K562 (cell line): ENCODE results near the gene ADRB2. TPM values are rescaled to one million over a fixed set of nuclear protein-coding genes. Genes with fewer than 3 reads are reported as not detected.

Experiments used
- ATAC-seq: fragments of 200-7000 bp; cut with Tn5 transposase; 3 replicates; pipeline ENCODE4 v1.9.1; 2020; ENCODE audit warnings: moderate library complexity
- BruUV-seq: library from RNA; stranded (reverse); fragments of 400-500 nt; replicated peaks from 2 replicates; lab custom pipeline; 2021; lab: Mats Ljungman, UMichigan
- CTCF ChIA-PET: fragments of 300-600 bp; formaldehyde crosslinking; extraction: SDS; loops from one replicate; lab custom pipeline; 2021; ENCODE audit warnings: low intra/inter-chr PET ratio; lab: Yijun Ruan, JAX
- POLR2A ChIA-PET: fragments of 300-600, 350-650 bp; sonication (Branson Sonifier 250); formaldehyde crosslinking; extraction: SDS; loops from one replicate; lab custom pipeline; 2021; ENCODE audit warnings: antibody characterized with exemption, inconsistent platforms; lab: Yijun Ruan, JAX
- DNase-seq, 4 experiments: peaks; one replicate each; pipeline versions ENCODE4 v3.0.0 to v3.0.0-alpha.2; 2011 to 2018; ENCODE audit warnings: low spot score in 3 of 4, mixed read lengths in 3 of 4; ENCODE audit errors: extremely low read depth in 1 of 4
- FAIRE-seq: peaks from 2 replicates; lab custom pipeline; 2011; peaks lifted over from hg19 to GRCh38; lab: Jason Lieb, UNC
- H2AFZ ChIP-seq: 2 replicates; pipeline ENCODE4 v1.6.0; 2011; ENCODE audit warnings: low read depth, low read length, control low read depth, inconsistent platforms
- H3K27ac ChIP-seq: fragments of 200-600 bp; 3 replicates; pipeline ENCODE4 v1.8.0; 2011; ENCODE audit warnings: low read depth, mild to moderate bottlenecking, control low read depth, inconsistent platforms, low read length, moderate library complexity, mixed read lengths; ENCODE audit errors: extremely low read depth
- H3K27me3 ChIP-seq, 2 experiments: fragments of 300-600 bp in 1 of 2; 2 replicates in 1 of 2; 3 replicates in 1 of 2; pipeline versions ENCODE4 v1.6.0 to v1.8.0; 2011; ENCODE audit warnings: inconsistent platforms in 2 of 2, low read length in 2 of 2, mild to moderate bottlenecking in 1 of 2, mixed read lengths in 1 of 2, moderate library complexity in 1 of 2; ENCODE audit not compliant: control insufficient read depth in 2 of 2, insufficient read depth in 2 of 2
- H3K36me3 ChIP-seq: fragments of 300-600 bp; 3 replicates; pipeline ENCODE4 v1.8.0; 2011; ENCODE audit warnings: mild to moderate bottlenecking, low read length, inconsistent platforms; ENCODE audit not compliant: control insufficient read depth, insufficient read depth
- H3K4me1 ChIP-seq, 2 experiments: fragments of 200-600 bp in 1 of 2; replicated peaks in 1 of 2; 2 replicates in 1 of 2; 3 replicates in 1 of 2; pipeline versions ENCODE4 v1.5.1 to v1.8.0; 2011; ENCODE audit warnings: inconsistent platforms in 2 of 2, low read length in 2 of 2, mild to moderate bottlenecking in 1 of 2, mixed read lengths in 1 of 2, moderate library complexity in 1 of 2; ENCODE audit not compliant: control insufficient read depth in 2 of 2, insufficient read depth in 2 of 2
- H3K4me2 ChIP-seq: 2 replicates; pipeline ENCODE4 v1.6.1; 2011; ENCODE audit warnings: low read length, control low read depth, inconsistent platforms, mixed read lengths; ENCODE audit not compliant: insufficient read depth
- H3K4me3 ChIP-seq: fragments of 200-600 bp; sonication (generic), shearing (Covaris generic); 2 replicates; pipeline ENCODE4 v1.5.1; 2016; ENCODE audit warnings: control low read depth, inconsistent platforms
- H3K79me2 ChIP-seq: fragments of 200-600 bp; 3 replicates; pipeline ENCODE4 v1.8.0; 2011; ENCODE audit warnings: low read length, inconsistent platforms; ENCODE audit not compliant: control insufficient read depth, insufficient read depth
- H3K9ac ChIP-seq, 2 experiments: 2 replicates each; pipeline versions ENCODE4 v1.6.0 to v1.6.1; 2011; ENCODE audit warnings: low read depth in 2 of 2, low read length in 2 of 2, control low read depth in 1 of 2, inconsistent platforms in 1 of 2, mild to moderate bottlenecking in 1 of 2, mixed read lengths in 1 of 2; ENCODE audit not compliant: insufficient read depth in 1 of 2
- H3K9me1 ChIP-seq: one replicate; pipeline ENCODE4 v1.6.0; 2011; ENCODE audit warnings: inconsistent platforms, mild to moderate bottlenecking, low read length, moderate library complexity; ENCODE audit not compliant: control insufficient read depth, insufficient read depth
- H3K9me3 ChIP-seq: replicated peaks from 2 replicates; pipeline ENCODE4 v1.5.1; 2011; ENCODE audit warnings: low read depth, low read length, inconsistent platforms; ENCODE audit not compliant: control insufficient read depth, insufficient read depth
- H4K20me1 ChIP-seq: replicated peaks from 2 replicates; pipeline ENCODE4 v1.6.1; 2011; ENCODE audit warnings: low read length, inconsistent platforms, mixed read lengths; ENCODE audit not compliant: control insufficient read depth, insufficient read depth
- AFF1 ChIP-seq, 2 experiments: fragments of 450-650 bp; IDR thresholded peaks; 2 replicates each; pipeline ENCODE4 v1.6.1; 2018; ENCODE audit warnings: mild to moderate bottlenecking in 2 of 2, low read depth in 1 of 2; ENCODE audit not compliant: partially characterized antibody in 2 of 2
- BCOR ChIP-seq: fragments of 450-650 bp; IDR thresholded peaks from 2 replicates; pipeline ENCODE4 v1.6.1; 2016
- CBFB ChIP-seq: sonication (generic); formaldehyde crosslinking; IDR thresholded peaks from 2 replicates; pipeline ENCODE4 v1.4.0; 2020; ENCODE audit warnings: mild to moderate bottlenecking, missing genetic modification reagents
- HDGF ChIP-seq: fragments of 450-650 bp; IDR thresholded peaks from 2 replicates; pipeline ENCODE4 v1.6.1; 2016
- HLTF ChIP-seq: fragments of 450-650 bp; IDR thresholded peaks from 2 replicates; pipeline ENCODE4 v1.6.1; 2016
- LARP7 ChIP-seq: fragments of 450-650 bp; IDR thresholded peaks from 2 replicates; pipeline ENCODE4 v1.6.1; 2016
- MEF2A ChIP-seq: IDR thresholded peaks from 2 replicates; pipeline ENCODE4 v1.6.1; 2011; ENCODE audit warnings: low read depth, mild to moderate bottlenecking, low read length, moderate library complexity; ENCODE audit not compliant: control insufficient read depth
- MXD1 ChIP-seq: fragments of 250-450 bp; sonication (Bioruptor Pico); IDR thresholded peaks from 2 replicates; pipeline ENCODE4 v1.8.0; 2021; ENCODE audit warnings: borderline replicate concordance, mild to moderate bottlenecking, moderate library complexity; ENCODE audit not compliant: poor library complexity, severe bottlenecking
- ZNF444 ChIP-seq: fragments of 250-450 bp; sonication (Bioruptor Pico); IDR thresholded peaks from 2 replicates; pipeline ENCODE4 v1.4.0; 2020; ENCODE audit warnings: mild to moderate bottlenecking, moderate library complexity
- WGBS: fragments of 100-300 bp; shearing (Covaris generic); methylation state at CpG from one replicate; pipeline ENCODE4 v1.1.6; 2016; ENCODE audit warnings: low coverage, mixed read lengths; ENCODE audit not compliant: insufficient coverage; ENCODE audit errors: missing lambda C conversion rate; 5-methylcytosine and 5-hydroxymethylcytosine counted together
- in situ Hi-C: fragments of 300-500 bp; cut with MboI; formaldehyde crosslinking; loops from 4 replicates; pipeline ENCODE4 v1.15.0; 2018; ENCODE audit warnings: inconsistent platforms, mixed read lengths
- intact Hi-C: fragments of 100-400 bp; cut with micrococcal nuclease; formaldehyde crosslinking; loops from 2 replicates; pipeline ENCODE4 v1.14.2; 2022
- polyA plus RNA-seq, 8 experiments: library from polyadenylated mRNA; depleted of rRNA in 4 of 8; stranded (reverse) in 5 of 8; unstranded in 3 of 8; fragments of >200 nt; fragmentation: Nextera tagmentation in 2 of 8; fragmentation: Illumina TruSeq in 1 of 8; extraction: Ambion mirVana in 2 of 8; extraction: Trizol in 1 of 8; gene quantifications; 2 replicates each; pipeline versions ENCODE4 v1.2.1 to v1.2.3, GENCODE V29; 2011 to 2014; ENCODE audit warnings: inconsistent platforms in 1 of 8, missing spikeins in 1 of 8
- total RNA-seq, 7 experiments: library from RNA; depleted of rRNA in 6 of 7; stranded (reverse); fragments of >200 nt in 6 of 7; fragmentation: Illumina TruSeq in 2 of 7; extraction: Trizol in 2 of 7; gene quantifications; 2 replicates each; pipeline versions ENCODE4 v1.2.1 to v1.2.3, GENCODE V29; 2011 to 2021; ENCODE audit warnings: low replicate concordance in 1 of 7

Gene ADRB2
- total and polyA plus RNA-seq, 9 of the 15 experiments (the other 6 are each of a cell fraction or from before 2014, with no cell fraction given): 0.01 to 0.18 (median 0.04) TPM; not detected in 2

- Histone ChIP-seq H3K79me2 (no peaks in the 10 kb centered on the region), H3K4me3 (no peak overlapping the region), H3K9me3 (no peaks in the 10 kb centered on the region), H4K20me1 (no peaks in the 10 kb centered on the region; the same call in 1 of the 2 replicates), H2AFZ (no peak overlapping the region), H3K27ac (no peak overlapping the region), H3K4me2 (no peak overlapping the region), H3K4me1 (no peaks in the 10 kb centered on the region; a peak in 1 of 5 replicates), H3K27me3 (peaks cover 3 to 6% of the 10 kb centered on the region in 2 experiments; a peak in 2 of 5 replicates), H3K36me3 (no peaks in the 10 kb centered on the region), H3K9me1 (no peaks in the 10 kb centered on the region), H3K9ac (no peak overlapping the region)
- intact Hi-C loops: no loop called here
- ATAC-seq (no peak), FAIRE-seq (no peak), DNase-seq (no peak)
- in situ Hi-C loops: no loop called here
- BruUV-seq: no TSS peak
- 2% methylated on average over 5 of the region's 5 CpGs for WGBS
- ChIA-PET CTCF (no interaction called here), POLR2A (interaction anchor here (0.6 kb wide), 1 partner anchor 277 kb away, joined by 3 read pairs; the partner anchor contains the start of gene ABLIM3)
- TF ChIP-seq CBFB (CRISPR knock-in tag): no peak
- no peak for TF ChIP-seq HDGF
- TF ChIP-seq ZNF444 (CRISPR knock-in tag): no peak
Measured at GRCh38 chr5:148864113-148864841, 37.9 kb downstream of the ADRB2 start.

GRCh38 chr5:148866024-148866423, 39.6 kb downstream of the ADRB2 start:
- Histone ChIP-seq H3K4me3 (no peak overlapping the region), H2AFZ (no peak overlapping the region), H3K9me3 (no peaks in the 10 kb centered on the region), H3K27ac (no peak overlapping the region), H3K9ac (no peak overlapping the region), H3K79me2 (no peaks in the 10 kb centered on the region), H4K20me1 (no peaks in the 10 kb centered on the region; the same call in 1 of the 2 replicates), H3K4me1 (no peaks in the 10 kb centered on the region), H3K4me2 (no peak overlapping the region), H3K36me3 (no peaks in the 10 kb centered on the region), H3K9me1 (no peaks in the 10 kb centered on the region), H3K27me3 (peaks cover 3 to 5% of the 10 kb centered on the region in 2 experiments; a peak in 2 of 5 replicates)
- ATAC-seq (no peak), FAIRE-seq (no peak), DNase-seq (no peak)
- 0% methylated on average over 2 of the region's 2 CpGs for WGBS
- in situ Hi-C loops: no loop called here
- intact Hi-C loops: no loop called here
- POLR2A ChIA-PET: interaction anchor here (0.6 kb wide), 1 partner anchor 412 kb away, joined by 3 read pairs; no protein-coding TSS in a partner anchor
- BruUV-seq: no TSS peak
- CTCF ChIA-PET: no interaction called here
- TF ChIP-seq HDGF: no peak
- TF ChIP-seq HLTF: no peak
- TF ChIP-seq MXD1 (CRISPR knock-in tag): no peak
- no peak for TF ChIP-seq BCOR
- TF ChIP-seq LARP7: no peak
- TF ChIP-seq AFF1 (IDR thresholded peaks at IDR 0.05; ENCODE audit: low read depth in 1 of 2, partially characterized antibody in 2 of 2): no peak
- no peak for TF ChIP-seq MEF2A
